T47D (cell line): Measurements from ENCODE around the gene SLC22A2.

ENCODE experiments used
- DNase-seq, 2 experiments: peaks; one replicate each; pipeline versions ENCODE4 v3.0.0 to v3.0.0-alpha.2; 2011 to 2012; ENCODE audit warnings: low read depth in 1 of 2, low spot score in 1 of 2
- JUND ChIP-seq: IDR thresholded peaks from 2 replicates; pipeline ENCODE4 v1.6.1; 2012; ENCODE audit warnings: low read depth
- in situ Hi-C: cut with HindIII; loops from 2 replicates; pipeline ENCODE4 v1.10.0; 2016; ENCODE audit warnings: low sequenced_read_pairs, low pct_unique_long_range_greater_than_20kb

The SLC22A2 gene

GRCh38 chr6:160173806-160174527 is 84.7 kb downstream of the SLC22A2 start:
- DNase-seq = no peak
- in situ Hi-C loops = no loop called here
- no peak for TF ChIP-seq JUND

- no peak for TF ChIP-seq JUND
Observed at GRCh38 chr6:160172704-160173103, 85.9 kb downstream of the SLC22A2 start.

DNA sequence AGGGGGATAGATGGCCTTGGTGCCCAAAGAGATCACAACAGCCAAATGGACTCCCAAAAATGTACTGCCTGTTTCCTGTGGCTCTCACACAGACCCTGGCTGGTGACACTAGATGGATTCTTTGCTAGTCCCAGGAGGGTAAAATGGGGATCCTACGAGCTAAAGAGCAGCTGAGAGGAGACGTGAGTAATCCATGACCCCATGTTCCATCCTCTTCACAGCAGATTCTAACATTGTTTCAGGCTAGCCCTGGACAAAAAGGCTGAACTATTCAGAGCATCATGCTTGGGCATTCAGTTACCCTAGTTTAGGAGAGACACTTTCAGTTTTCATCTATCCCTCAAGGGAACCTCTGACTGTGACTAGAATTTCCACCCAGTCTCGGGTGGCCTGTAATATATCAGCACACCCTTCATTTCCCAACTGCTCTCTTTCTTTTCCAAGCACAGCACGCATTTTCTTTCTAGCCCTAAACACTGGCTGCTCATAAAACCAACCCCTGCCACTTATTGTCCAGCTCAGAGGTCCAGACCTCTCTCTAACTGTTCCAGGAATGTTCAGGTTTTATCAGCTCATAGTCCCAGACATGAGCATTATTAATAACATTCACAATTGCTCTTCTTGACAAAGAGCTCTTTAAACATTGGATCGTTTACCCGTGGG is 88.5 kb downstream of the SLC22A2 start:
- no peak for DNase-seq
- no peak for TF ChIP-seq JUND
- in situ Hi-C loops = no loop called here

More at GRCh38 chr6:160172704-160173103, 85.9 kb downstream of the SLC22A2 start:
- in situ Hi-C loops = no loop called here
- DNase-seq = no peak

GRCh38 chr6:160167604-160168399 is 90.8 kb downstream of the SLC22A2 start:
- TF ChIP-seq JUND = no peak
- in situ Hi-C loops = no loop called here
- no peak for DNase-seq
